ENCODE measurements around the gene GINS3. TPM values are rescaled to one million over a fixed set of nuclear protein-coding genes. Genes with fewer than 3 reads are reported as not detected.

GINS3 gene
- total RNA-seq, 2 donors from 2014 or later, result 5.8 to 7.1 TPM

DNA sequence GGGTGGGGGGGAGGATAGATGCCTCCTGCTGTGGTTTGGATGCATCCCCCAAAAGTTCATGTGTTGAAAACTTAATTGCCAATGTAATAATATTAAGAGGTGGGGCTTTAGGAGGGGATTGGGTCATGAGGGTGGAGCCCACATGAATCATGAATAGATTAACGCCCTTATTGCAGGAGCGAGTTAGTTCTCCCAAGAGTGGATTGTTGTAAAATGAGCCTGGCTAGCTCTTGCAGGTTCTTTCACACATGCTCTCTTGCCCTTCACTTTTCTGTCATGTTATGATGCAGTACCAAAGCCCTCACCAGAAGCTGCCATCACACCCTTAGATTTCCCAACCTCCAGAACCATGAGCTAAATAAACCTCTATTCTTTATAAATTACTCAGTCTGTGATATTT, 52.0 kb downstream of the GINS3 start:
- no peak for DNase-seq (ENCODE audit: low spot score)
- Histone ChIP-seq H3K27me3 (no peaks in the 10 kb centered on the region), H3K36me3 (no peaks in the 10 kb centered on the region), H3K9me3 (no peaks in the 10 kb centered on the region), H3K27ac (no peak overlapping the region), H3K4me3 (no peak overlapping the region), H3K4me1 (no peaks in the 10 kb centered on the region)
- TF ChIP-seq, protein P1, sequence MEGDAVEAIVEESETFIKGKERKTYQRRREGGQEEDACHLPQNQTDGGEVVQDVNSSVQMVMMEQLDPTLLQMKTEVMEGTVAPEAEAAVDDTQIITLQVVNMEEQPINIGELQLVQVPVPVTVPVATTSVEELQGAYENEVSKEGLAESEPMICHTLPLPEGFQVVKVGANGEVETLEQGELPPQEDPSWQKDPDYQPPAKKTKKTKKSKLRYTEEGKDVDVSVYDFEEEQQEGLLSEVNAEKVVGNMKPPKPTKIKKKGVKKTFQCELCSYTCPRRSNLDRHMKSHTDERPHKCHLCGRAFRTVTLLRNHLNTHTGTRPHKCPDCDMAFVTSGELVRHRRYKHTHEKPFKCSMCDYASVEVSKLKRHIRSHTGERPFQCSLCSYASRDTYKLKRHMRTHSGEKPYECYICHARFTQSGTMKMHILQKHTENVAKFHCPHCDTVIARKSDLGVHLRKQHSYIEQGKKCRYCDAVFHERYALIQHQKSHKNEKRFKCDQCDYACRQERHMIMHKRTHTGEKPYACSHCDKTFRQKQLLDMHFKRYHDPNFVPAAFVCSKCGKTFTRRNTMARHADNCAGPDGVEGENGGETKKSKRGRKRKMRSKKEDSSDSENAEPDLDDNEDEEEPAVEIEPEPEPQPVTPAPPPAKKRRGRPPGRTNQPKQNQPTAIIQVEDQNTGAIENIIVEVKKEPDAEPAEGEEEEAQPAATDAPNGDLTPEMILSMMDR (IDR thresholded peaks at IDR 0.05), result no peak

DNA sequence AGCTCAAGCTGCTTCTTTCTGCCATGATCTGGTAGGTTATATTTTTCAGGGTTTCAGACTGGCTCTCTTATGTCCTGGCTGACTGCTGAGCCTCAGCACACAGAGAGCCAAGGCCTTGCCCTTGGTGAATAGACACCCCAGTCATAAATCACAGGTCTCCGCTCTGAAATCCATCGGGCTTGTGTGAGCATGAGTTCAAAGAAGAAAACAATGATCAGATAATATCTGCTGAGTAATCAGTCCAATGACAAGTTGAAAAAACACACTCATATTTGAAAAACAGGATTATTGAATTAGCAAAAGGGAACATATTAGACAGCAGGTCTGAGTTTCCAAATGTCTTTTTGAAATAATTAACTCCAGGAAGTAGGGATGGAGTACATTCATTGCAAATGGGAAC, 56.6 kb downstream of the GINS3 start:
- no peaks in the 10 kb centered on the region for H3K27me3 ChIP-seq
- DNase-seq (ENCODE audit: low spot score), result no peak
- no peaks in the 10 kb centered on the region for H3K4me1 ChIP-seq
- no peak overlapping the region for H3K27ac ChIP-seq
- no peaks in the 10 kb centered on the region for H3K36me3 ChIP-seq
- TF ChIP-seq, protein P1 (IDR thresholded peaks at IDR 0.05), result no peak
- no peak overlapping the region for H3K4me3 ChIP-seq
- no peaks in the 10 kb centered on the region for H3K9me3 ChIP-seq

DNA sequence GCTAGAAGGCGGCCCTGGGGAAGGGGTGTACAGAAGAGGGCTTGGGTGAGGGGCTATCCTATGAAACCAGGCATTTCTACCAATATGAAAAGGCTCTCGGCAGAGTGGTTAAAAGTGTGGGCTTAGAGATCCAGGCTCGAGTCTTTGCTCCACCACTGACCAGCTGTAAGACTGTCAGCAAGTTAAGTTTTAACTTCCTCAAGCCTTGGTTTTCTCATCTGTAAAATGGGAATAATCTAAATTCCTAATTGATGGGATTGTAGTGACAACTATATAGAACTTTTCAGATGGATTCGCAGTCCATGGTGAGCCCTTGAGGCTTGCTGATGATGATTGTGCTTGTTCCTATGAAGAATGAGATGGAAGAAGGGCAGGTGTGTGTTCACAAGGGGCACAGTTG, 57.0 kb downstream of the GINS3 start:
- Histone ChIP-seq H3K27me3 (no peaks in the 10 kb centered on the region), H3K4me1 (no peaks in the 10 kb centered on the region)
- DNase-seq (ENCODE audit: low spot score), result no peak

DNA sequence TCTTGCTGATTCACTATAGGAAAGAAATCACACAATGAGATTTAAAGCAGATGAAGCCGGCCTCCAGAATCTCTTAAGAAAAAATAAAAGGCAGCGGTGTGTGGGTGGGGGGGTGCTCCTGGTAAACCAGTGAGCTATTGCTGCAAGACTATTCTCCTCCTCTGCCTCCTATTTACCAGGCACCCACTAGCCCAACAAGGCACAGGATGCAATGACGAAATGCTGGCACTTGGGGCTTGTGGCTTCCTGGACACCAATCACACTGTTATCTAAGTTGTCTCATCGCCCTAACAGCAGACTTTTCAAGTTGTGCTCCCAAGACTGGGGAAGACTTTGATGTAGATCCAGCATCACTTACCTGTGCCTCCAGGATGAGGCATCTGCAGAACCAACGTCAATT, 57.5 kb downstream of the GINS3 start:
- no peaks in the 10 kb centered on the region for H3K27me3 ChIP-seq
- H3K9me3 ChIP-seq, result no peaks in the 10 kb centered on the region
- TF ChIP-seq, protein P1 (IDR thresholded peaks at IDR 0.05), result no peak
- DNase-seq (ENCODE audit: low spot score), result no peak
- H3K4me3 ChIP-seq, result no peak overlapping the region
- H3K36me3 ChIP-seq, result no peaks in the 10 kb centered on the region
- peak overlapping the region in 1 of 2 donors; percentile 42 for H3K27ac ChIP-seq
- no peaks in the 10 kb centered on the region for H3K4me1 ChIP-seq

More for the DNA sequence above, 57.0 kb downstream of the GINS3 start:
- Histone ChIP-seq H3K36me3 (no peaks in the 10 kb centered on the region), H3K9me3 (no peaks in the 10 kb centered on the region), H3K4me3 (no peak overlapping the region), H3K27ac (no peak overlapping the region)
- TF ChIP-seq, protein P1 (IDR thresholded peaks at IDR 0.05), result no peak

DNA sequence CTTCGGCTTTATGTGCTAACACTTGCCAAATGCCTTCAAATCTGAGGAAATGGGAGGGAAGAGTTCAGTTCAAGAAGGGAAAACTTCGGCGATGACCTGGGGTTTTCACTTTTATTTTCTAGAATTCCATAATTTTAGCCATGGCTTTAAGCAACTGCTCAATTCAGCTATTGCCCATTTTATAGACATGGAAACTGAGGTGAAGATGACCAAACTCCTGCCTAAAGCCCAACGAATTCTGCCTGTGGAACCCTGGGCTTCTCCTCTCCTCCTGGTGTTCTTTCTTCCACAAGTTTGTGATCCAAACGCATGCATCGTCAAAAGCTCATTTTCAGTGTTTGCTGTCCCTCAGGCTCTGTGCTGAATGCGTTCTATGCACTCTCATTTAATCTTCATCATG, 58.3 kb downstream of the GINS3 start:
- DNase-seq (ENCODE audit: low spot score), result no peak
- peak overlapping the region; percentile 42 to 68 for H3K27ac ChIP-seq
- H3K27me3 ChIP-seq, result no peaks in the 10 kb centered on the region
- H3K4me3 ChIP-seq, result no peak overlapping the region
- TF ChIP-seq, protein P1 (IDR thresholded peaks at IDR 0.05), result no peak
- no peaks in the 10 kb centered on the region for H3K36me3 ChIP-seq
- no peaks in the 10 kb centered on the region for H3K4me1 ChIP-seq
- no peaks in the 10 kb centered on the region for H3K9me3 ChIP-seq

DNA sequence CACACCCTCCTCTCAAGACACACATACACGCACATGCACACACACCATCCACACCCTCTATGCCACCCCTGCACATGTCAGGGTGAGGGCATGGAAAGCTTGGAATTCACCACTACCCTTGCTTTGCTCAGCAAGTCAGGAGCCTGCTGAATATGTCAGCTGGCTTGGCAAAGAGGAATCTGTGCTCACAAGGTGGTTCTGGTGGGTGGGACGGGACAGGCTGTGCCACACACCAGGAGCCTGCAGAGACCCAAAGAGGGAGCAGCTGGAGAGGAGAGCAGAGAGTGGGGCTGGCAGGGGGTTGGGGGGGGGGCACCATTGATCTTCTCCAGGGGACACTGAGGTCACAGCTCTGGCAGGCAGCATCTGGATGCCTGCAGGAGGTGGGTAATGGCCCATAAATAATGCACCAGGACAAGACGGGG, 59.0 kb downstream of the GINS3 start:
- peaks cover 0 to 6% of the 10 kb centered on the region in 2 donors for H3K4me1 ChIP-seq
- DNase-seq (ENCODE audit: low spot score), result no peak
- H3K27me3 ChIP-seq, result no peaks in the 10 kb centered on the region
- TF ChIP-seq, protein P1 (IDR thresholded peaks at IDR 0.05), result no peak
- no peak overlapping the region for H3K4me3 ChIP-seq
- H3K9me3 ChIP-seq, result no peaks in the 10 kb centered on the region
- no peaks in the 10 kb centered on the region for H3K36me3 ChIP-seq
- peak overlapping the region; percentile 47 to 68 for H3K27ac ChIP-seq

Data from right atrium auricular region (tissue), 2 donors.